GM12878 (cell line): ENCODE measurements around the gene RSPO4. TPM values are rescaled to one million over a fixed set of nuclear protein-coding genes. Genes with fewer than 3 reads are reported as not detected.

Source experiments
- ATAC-seq: fragments of 200-7000 bp; cut with Tn5 transposase; 3 replicates; pipeline ENCODE4 v1.9.1; 2020; ENCODE audit warnings: mild to moderate bottlenecking, moderate library complexity
- BruUV-seq: library from RNA; stranded (reverse); fragments of 400-500 nt; replicated peaks from 2 replicates; lab custom pipeline; 2021; lab: Mats Ljungman, UMichigan
- CTCF ChIA-PET: fragments of 300-600 bp; sonication (Branson Sonifier 250); formaldehyde crosslinking; extraction: SDS; loops from one replicate; lab custom pipeline; 2021; ENCODE audit warnings: inconsistent platforms; lab: Yijun Ruan, JAX
- POLR2A ChIA-PET: fragments of 350-600 bp; formaldehyde crosslinking; extraction: SDS; loops from one replicate; lab custom pipeline; 2021; ENCODE audit warnings: inconsistent platforms; lab: Charles Lee
- RAD21 ChIA-PET: fragments of 300-600 bp; sonication (Branson Sonifier 250); formaldehyde crosslinking; loops from one replicate; lab custom pipeline; 2023; ENCODE audit warnings: antibody characterized with exemption; ENCODE audit not compliant: unreplicated experiment; lab: Charles Lee
- SMC1A ChIA-PET: fragments of 300-600 bp; sonication (Branson Sonifier 250); formaldehyde crosslinking; loops from one replicate; lab custom pipeline; 2023; ENCODE audit not compliant: unreplicated experiment, uncharacterized antibody; lab: Charles Lee
- DNase-seq: peaks from one replicate; pipeline ENCODE4 v3.0.0-alpha.2; 2011; ENCODE audit warnings: low read depth, low spot score
- FAIRE-seq: peaks from 3 replicates; lab custom pipeline; 2011; peaks lifted over from hg19 to GRCh38; lab: Jason Lieb, UNC
- H2AFZ ChIP-seq: 2 replicates; pipeline ENCODE4 v1.6.0; 2011; ENCODE audit warnings: low read depth, low read length, control low read depth; ENCODE audit not compliant: control insufficient read depth
- H3K27ac ChIP-seq: 2 replicates; pipeline ENCODE4 v1.5.1; 2011; ENCODE audit warnings: control low read depth; ENCODE audit not compliant: control insufficient read depth, insufficient read depth
- H3K27me3 ChIP-seq, 2 experiments: replicated peaks in 1 of 2; 2 replicates each; pipeline versions ENCODE4 v1.6.0 to v1.6.1; 2011; ENCODE audit warnings: low read length in 1 of 2; ENCODE audit not compliant: control insufficient read depth in 2 of 2, insufficient read depth in 2 of 2
- H3K36me3 ChIP-seq, 2 experiments: 2 replicates each; pipeline ENCODE4 v1.5.1; 2011; ENCODE audit warnings: low read length in 1 of 2; ENCODE audit not compliant: control insufficient read depth in 2 of 2, insufficient read depth in 2 of 2
- H3K4me1 ChIP-seq: 2 replicates; pipeline ENCODE4 v1.6.1; 2011; ENCODE audit warnings: mild to moderate bottlenecking, low read length, moderate library complexity, mixed read lengths; ENCODE audit not compliant: control insufficient read depth, insufficient read depth
- H3K4me2 ChIP-seq: 2 replicates; pipeline ENCODE4 v1.6.0; 2011; ENCODE audit warnings: control low read depth; ENCODE audit not compliant: control insufficient read depth, insufficient read depth
- H3K4me3 ChIP-seq: fragments of 200-600 bp; sonication (generic); 2 replicates; pipeline ENCODE4 v1.5.1; 2016
- H3K79me2 ChIP-seq: 2 replicates; pipeline ENCODE4 v1.6.0; 2011; ENCODE audit warnings: low read length; ENCODE audit not compliant: control insufficient read depth, insufficient read depth
- H3K9ac ChIP-seq: 2 replicates; pipeline ENCODE4 v1.8.0; 2011; ENCODE audit warnings: low read length, control low read depth, mixed read lengths; ENCODE audit not compliant: control insufficient read depth, insufficient read depth
- H3K9me3 ChIP-seq: replicated peaks from 3 replicates; pipeline ENCODE4 v1.5.1; 2011; ENCODE audit warnings: mild to moderate bottlenecking, low read length; ENCODE audit not compliant: control insufficient read depth, insufficient read depth
- H4K20me1 ChIP-seq: 2 replicates; pipeline ENCODE4 v1.6.0; 2011; ENCODE audit not compliant: control insufficient read depth, insufficient read depth
- BHLHE40 ChIP-seq, 2 experiments: fragments of 450-650 bp in 1 of 2; IDR thresholded peaks; 2 replicates each; pipeline ENCODE4 v1.6.1; 2011 to 2017; ENCODE audit warnings: low read depth in 2 of 2, borderline replicate concordance in 1 of 2, improper control_type of control experiment in 1 of 2, low read length in 1 of 2, mild to moderate bottlenecking in 1 of 2
- CUX1 ChIP-seq: IDR thresholded peaks from 2 replicates; pipeline ENCODE4 v1.6.1; 2012; ENCODE audit warnings: improper control_type of control experiment, low read depth, low read length; ENCODE audit not compliant: insufficient replicate concordance
- E2F4 ChIP-seq: IDR thresholded peaks from 2 replicates; pipeline ENCODE4 v1.6.1; 2012; ENCODE audit warnings: low read depth, low read length, improper control_type of control experiment
- HDAC6 ChIP-seq: fragments of 200-600 bp; sonication (generic); IDR thresholded peaks from one replicate; pipeline ENCODE4 v1.8.0; 2017; ENCODE audit warnings: antibody characterized with exemption; ENCODE audit not compliant: unreplicated experiment
- JUNB ChIP-seq: IDR thresholded peaks from 2 replicates; pipeline ENCODE4 v1.6.1; 2016; ENCODE audit warnings: antibody characterized with exemption, mild to moderate bottlenecking
- JUND ChIP-seq: IDR thresholded peaks from 2 replicates; pipeline ENCODE4 v1.6.1; 2012; ENCODE audit warnings: low read depth, mild to moderate bottlenecking, low read length, improper control_type of control experiment, moderate library complexity
- MYB ChIP-seq: fragments of 150-350 bp; IDR thresholded peaks from 2 replicates; pipeline ENCODE4 v1.6.1; 2014; ENCODE audit warnings: mild to moderate bottlenecking, low read depth, low read length, borderline replicate concordance
- NR2C2 ChIP-seq: IDR thresholded peaks from 2 replicates; pipeline ENCODE4 v1.6.1; 2011; ENCODE audit warnings: borderline replicate concordance, low read depth; ENCODE audit not compliant: control insufficient read depth, insufficient read length
- PBX3 ChIP-seq: IDR thresholded peaks from 2 replicates; pipeline ENCODE4 v1.6.1; 2011; ENCODE audit warnings: mild to moderate bottlenecking, low read depth, low read length, moderate library complexity; ENCODE audit not compliant: insufficient replicate concordance
- RELB ChIP-seq: fragments of 450-650 bp; IDR thresholded peaks from 2 replicates; pipeline ENCODE4 v1.6.1; 2017; ENCODE audit warnings: low read depth, mild to moderate bottlenecking, moderate library complexity
- STAT1 ChIP-seq: fragments of 450-650 bp; conservative IDR thresholded peaks from 2 replicates; pipeline ENCODE4 v1.6.1; 2014; ENCODE audit warnings: antibody characterized with exemption, mild to moderate bottlenecking
- TCF12 ChIP-seq: IDR thresholded peaks from 2 replicates; pipeline ENCODE4 v1.6.1; 2011; ENCODE audit warnings: low read depth, mild to moderate bottlenecking, low read length
- TCF3 ChIP-seq: IDR thresholded peaks from 2 replicates; pipeline ENCODE4 v1.6.1; 2012; ENCODE audit warnings: low read depth, mild to moderate bottlenecking, low read length, borderline replicate concordance; ENCODE audit not compliant: insufficient read depth
- ZBED1 ChIP-seq: IDR thresholded peaks from 2 replicates; pipeline ENCODE4 v1.6.1; 2016; ENCODE audit warnings: borderline replicate concordance
- WGBS: methylation state at CpG from one replicate; pipeline ENCODE4 v1.1.6; 2016; ENCODE audit warnings: low lambda C conversion rate; ENCODE audit not compliant: insufficient replicate concordance, insufficient coverage; ENCODE audit errors: missing lambda C conversion rate; 5-methylcytosine and 5-hydroxymethylcytosine counted together
- in situ Hi-C: fragments of 300-500 bp; cut with MboI; formaldehyde crosslinking; loops from 9 replicates; pipeline ENCODE4 v1.14.3; 2018; ENCODE audit warnings: mixed read lengths
- intact Hi-C: fragments of 100-400 bp; cut with micrococcal nuclease; formaldehyde crosslinking; loops from one replicate; pipeline ENCODE4 v1.14.2; 2022; ENCODE audit not compliant: unreplicated experiment
- polyA plus RNA-seq, 11 experiments: library from polyadenylated mRNA; depleted of rRNA in 4 of 11; unstranded in 6 of 11; stranded (reverse) in 5 of 11; fragments of >200 nt; fragmentation: Nextera tagmentation in 4 of 11; fragmentation: Illumina TruSeq in 1 of 11; extraction: Ambion mirVana in 4 of 11; extraction: Trizol in 1 of 11; gene quantifications; 1 replicate in 1 of 11; 2 replicates in 10 of 11; pipeline versions ENCODE4 v1.2.1 to v1.2.3, GENCODE V29; 2011 to 2016; ENCODE audit warnings: inconsistent platforms in 2 of 11, missing spikeins in 2 of 11, low read depth in 1 of 11
- total RNA-seq, 4 experiments: library from RNA; depleted of rRNA in 3 of 4; stranded (reverse); fragments of >200 nt in 3 of 4; fragmentation: Illumina TruSeq in 1 of 4; extraction: Trizol in 1 of 4; gene quantifications; 2 replicates each; pipeline versions ENCODE4 v1.2.1 to v1.2.3, GENCODE V29; 2013 to 2021

RSPO4 gene
- total and polyA plus RNA-seq, 10 of the 15 experiments (the other 5 are each of a cell fraction or from before 2014, with no cell fraction given): 0.06 TPM; not detected in 9

GRCh38 chr20:1017677-1018076 is 15.6 kb upstream of the RSPO4 start (continued):
- TF ChIP-seq STAT1: no peak

- no peaks in the 10 kb centered on the region; a peak in 2 of 4 replicates for H3K27me3 ChIP-seq
- H3K4me1 ChIP-seq: peaks cover 9% of the 10 kb centered on the region
- CTCF ChIA-PET: no interaction called here
- H3K4me3 ChIP-seq: no peak overlapping the region
- BruUV-seq: no TSS peak
- no peaks in the 10 kb centered on the region for H3K9me3 ChIP-seq
- in situ Hi-C loops: no loop called here
- POLR2A ChIA-PET: no interaction called here
- no peak for DNase-seq
- SMC1A ChIA-PET: no interaction called here
- H2AFZ ChIP-seq: no peak overlapping the region
- no peak overlapping the region for H3K4me2 ChIP-seq
- WGBS: 0% methylated on average over 1 of the region's 1 CpG
- FAIRE-seq: no peak
- H3K9ac ChIP-seq: no peak overlapping the region
- ATAC-seq: no peak
- H3K79me2 ChIP-seq: no peaks in the 10 kb centered on the region
- RAD21 ChIA-PET: no interaction called here
- H4K20me1 ChIP-seq: no peaks in the 10 kb centered on the region
- H3K27ac ChIP-seq: no peak overlapping the region
- no peaks in the 10 kb centered on the region for H3K36me3 ChIP-seq
- intact Hi-C loops: no loop called here
- TF ChIP-seq PBX3 (no peak), E2F4 (no peak), TCF3 (no peak), JUNB (no peak), TCF12 (no peak), CUX1 (no peak), NR2C2 (no peak), RELB (no peak), ZBED1 (no peak), BHLHE40 (IDR thresholded peaks at IDR 0.05; ENCODE audit: borderline replicate concordance in 1 of 2, low read depth in 2 of 2, low read length in 1 of 2) (no peak), MYB (no peak), JUND (no peak), HDAC6 (no peak)
Measured at GRCh38 chr20:1015181-1015580, 13.1 kb upstream of the RSPO4 start.
